Motor neuron (in vitro differentiated cells): Measurements from ENCODE around the gene TES. TPM values are rescaled to one million over a fixed set of nuclear protein-coding genes. Genes with fewer than 3 reads are reported as not detected.
"Not testable (repeated sequence)": the region's sequence is repeated elsewhere in the genome, so short reads cannot be mapped to it uniquely, and the experiment has no call there.

Experiments
- ATAC-seq, 8 experiments: fragments of 200-7000 bp; cut with Tn5 transposase; replicated peaks in 6 of 8; 2 replicates each; pipeline ENCODE4 v1.8.0; 2021; ENCODE audit warnings: mild to moderate bottlenecking in 8 of 8, moderate library complexity in 8 of 8
- H3K27ac ChIP-seq, 2 donors: fragments of 250-450 bp; sonication (Bioruptor Pico); 2 replicates each; pipeline ENCODE4 v1.9.0; 2021; ENCODE audit warnings: antibody characterized with exemption in 2 of 2, mild to moderate bottlenecking in 2 of 2, moderate library complexity in 1 of 2
- H3K4me1 ChIP-seq, 2 donors: fragments of 250-450 bp; sonication (Bioruptor Pico); replicated peaks in 1 of 2; 2 replicates each; pipeline ENCODE4 v1.6.1; 2021; ENCODE audit warnings: antibody characterized with exemption in 2 of 2, mild to moderate bottlenecking in 2 of 2, moderate library complexity in 1 of 2
- H3K4me3 ChIP-seq, 5 donors: fragments of 250-450 bp; sonication (Bioruptor Pico); 2 replicates each; pipeline ENCODE4 v1.9.0; 2021; ENCODE audit warnings: antibody characterized with exemption in 5 of 5, mild to moderate bottlenecking in 5 of 5, moderate library complexity in 4 of 5
- WGBS, 10 experiments: fragments of 450-650 bp; shearing (Covaris generic); methylation state at CpG; one replicate each; pipeline ENCODE4 v1.0.0; 2022; 5-methylcytosine and 5-hydroxymethylcytosine counted together
- in situ Hi-C, 9 experiments: fragments of 400-800 bp; cut with MboI; loops; one replicate each; pipeline ENCODE4 v1.15.0; 2021; ENCODE audit warnings: low sequenced_read_pairs in 9 of 9, low pct_unique_long_range_greater_than_20kb in 2 of 9; ENCODE audit not compliant: unreplicated experiment in 9 of 9
- total RNA-seq, 8 experiments: library from RNA; unstranded; fragments of 300-600 nt; gene quantifications; 2 replicates each; pipeline versions ENCODE4 v1.2.3 to v1.2.4, GENCODE V29; 2022

TES gene
- total RNA-seq, 8 experiments from 2014 or later, result 24.2 to 103 (median 44.6) TPM

GRCh38 chr7:116175095-116175494, 35.2 kb upstream of the TES start:
- not testable (repeated sequence) for ATAC-seq, H3K4me3 ChIP-seq, H3K4me1 ChIP-seq, H3K27ac ChIP-seq
- 88 to 100% (median 96%) methylated on average over 1 to 3 of the region's 3 CpGs; no CpG with 5 or more reads in 1 of the 10 experiments for WGBS, 10 experiments
- in situ Hi-C loops, result loop anchor here in 2 of 9 experiments (5.0 to 25.0 kb wide), 2 partner anchors 62 to 637 kb away; no protein-coding TSS in a partner anchor

DNA sequence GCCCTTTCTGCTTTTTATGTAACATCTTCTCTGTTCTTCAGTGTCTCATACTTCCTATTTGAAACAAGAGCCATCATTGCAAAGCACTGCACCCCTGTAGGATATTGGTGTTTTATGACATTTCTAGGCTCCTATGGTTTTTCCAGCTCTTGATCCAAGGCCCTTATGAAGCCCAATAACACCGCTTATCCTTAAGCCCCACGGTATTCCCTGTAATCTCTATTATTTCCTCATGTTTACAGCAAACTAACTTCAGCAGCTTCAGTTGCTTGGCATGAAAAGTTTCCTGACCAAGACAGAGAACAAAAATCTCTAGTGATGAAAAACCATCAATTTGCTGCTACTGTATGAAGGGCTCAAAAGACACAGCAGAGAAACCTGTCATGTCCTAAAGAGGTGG, 34.1 kb upstream of the TES start:
- no peak for ATAC-seq
- in situ Hi-C loops, result loop anchor here in 2 of 9 experiments (5.0 to 25.0 kb wide), 2 partner anchors 61 to 636 kb away; no protein-coding TSS in a partner anchor
- WGBS, 10 experiments, result 50 to 100% (median 92%) methylated on average over 2 of the region's 2 CpGs; no CpG with 5 or more reads in 1 of the 10 experiments
- Histone ChIP-seq H3K4me3 (no peak overlapping the region), H3K4me1 (peaks cover 0 to 2% of the 10 kb centered on the region in 2 donors), H3K27ac (no peak overlapping the region)

- no peak overlapping the region for H3K27ac ChIP-seq
These were observed 33.3 kb upstream of the TES start for GRCh38 chr7:116177009-116177408.

GRCh38 chr7:116180302-116180701, 30.0 kb upstream of the TES start:
- peak in 3 of 8 experiments; percentile 73 to 75 (median 73) for ATAC-seq
- no peak overlapping the region for H3K4me3 ChIP-seq
- no peak overlapping the region for H3K27ac ChIP-seq
- WGBS, 10 experiments, result 19 to 100% (median 77%) methylated on average over 1 to 2 of the region's 2 CpGs
- in situ Hi-C loops, result loop anchor here in 2 of 9 experiments (10.0 to 25.0 kb wide), 2 partner anchors 54 to 632 kb away; no protein-coding TSS in a partner anchor
- no peaks in the 10 kb centered on the region for H3K4me1 ChIP-seq

More at GRCh38 chr7:116177009-116177408, 33.3 kb upstream of the TES start:
- Histone ChIP-seq H3K4me1 (peaks cover 0 to 2% of the 10 kb centered on the region in 2 donors), H3K4me3 (no peak overlapping the region)
- in situ Hi-C loops, result loop anchor here in 2 of 9 experiments (5.0 to 25.0 kb wide), 2 partner anchors 60 to 635 kb away; no protein-coding TSS in a partner anchor
- ATAC-seq, result no peak
- 37 to 100% (median 83%) methylated on average over 1 to 3 of the region's 3 CpGs for WGBS, 10 experiments

DNA sequence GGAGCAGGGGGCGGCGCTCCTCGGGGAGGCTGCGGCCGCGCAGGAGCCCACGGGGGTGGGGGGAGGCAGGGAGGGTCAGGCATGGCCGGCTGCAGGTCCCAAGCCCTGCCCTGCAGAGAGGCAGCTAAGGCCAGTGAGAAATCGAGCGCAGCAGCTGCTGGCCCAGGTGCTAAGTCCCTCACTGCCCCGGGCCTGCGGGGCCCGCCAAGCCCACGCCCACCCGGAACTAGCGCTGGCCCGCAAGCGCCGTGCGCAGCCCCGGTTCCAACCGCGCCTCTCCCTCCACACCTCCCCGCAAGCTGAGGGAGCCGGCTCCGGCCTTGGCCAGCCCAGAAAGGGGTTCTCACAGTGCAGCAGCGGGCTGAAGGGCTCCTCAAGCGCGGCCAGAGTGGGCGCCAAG, 28.3 kb upstream of the TES start:
- Histone ChIP-seq H3K4me1 (no peaks in the 10 kb centered on the region), H3K27ac (no peak overlapping the region), H3K4me3 (no peak overlapping the region)
- 82 to 100% (median 100%) methylated on average over 2 to 4 of the region's 30 CpGs; no CpG with 5 or more reads in 7 of the 10 experiments for WGBS, 10 experiments
- in situ Hi-C loops, result loop anchor here in 2 of 9 experiments (10.0 to 25.0 kb wide), 2 partner anchors 53 to 630 kb away; no protein-coding TSS in a partner anchor
- ATAC-seq, result no peak

- no peaks in the 10 kb centered on the region for H3K4me1 ChIP-seq
- H3K4me3 ChIP-seq, result no peak overlapping the region
- WGBS, 10 experiments, result 60 to 100% (median 81%) methylated on average over 1 to 3 of the region's 6 CpGs; no CpG with 5 or more reads in 6 of the 10 experiments
- no peak overlapping the region for H3K27ac ChIP-seq
- in situ Hi-C loops, result loop anchor here in 2 of 9 experiments (10.0 to 25.0 kb wide), 2 partner anchors 49 to 627 kb away; no protein-coding TSS in a partner anchor
- ATAC-seq, result no peak
These were observed 24.9 kb upstream of the TES start for GRCh38 chr7:116185450-116185849.

GRCh38 chr7:116185956-116186355, 24.4 kb upstream of the TES start:
- no peak overlapping the region for H3K4me3 ChIP-seq
- H3K4me1 ChIP-seq, result no peaks in the 10 kb centered on the region
- WGBS, 10 experiments, result 20 to 100% (median 80%) methylated on average over 1 to 3 of the region's 6 CpGs; no CpG with 5 or more reads in 3 of the 10 experiments
- H3K27ac ChIP-seq, result no peak overlapping the region
- in situ Hi-C loops, result loop anchor here in 2 of 9 experiments (10.0 to 25.0 kb wide), 2 partner anchors 49 to 626 kb away; no protein-coding TSS in a partner anchor
- ATAC-seq, result no peak

- H3K4me1 ChIP-seq, result no peaks in the 10 kb centered on the region
- H3K27ac ChIP-seq, result no peak overlapping the region
- in situ Hi-C loops, result loop anchor here in 2 of 9 experiments (10.0 to 25.0 kb wide), 2 partner anchors 47 to 625 kb away; no protein-coding TSS in a partner anchor
- no peak for ATAC-seq
- WGBS, 10 experiments, result 0 to 100% (median 85%) methylated on average over 1 of the region's 1 CpG; no CpG with 5 or more reads in 4 of the 10 experiments
- H3K4me3 ChIP-seq, result no peak overlapping the region
These were observed 22.9 kb upstream of the TES start for GRCh38 chr7:116187400-116187799.

DNA sequence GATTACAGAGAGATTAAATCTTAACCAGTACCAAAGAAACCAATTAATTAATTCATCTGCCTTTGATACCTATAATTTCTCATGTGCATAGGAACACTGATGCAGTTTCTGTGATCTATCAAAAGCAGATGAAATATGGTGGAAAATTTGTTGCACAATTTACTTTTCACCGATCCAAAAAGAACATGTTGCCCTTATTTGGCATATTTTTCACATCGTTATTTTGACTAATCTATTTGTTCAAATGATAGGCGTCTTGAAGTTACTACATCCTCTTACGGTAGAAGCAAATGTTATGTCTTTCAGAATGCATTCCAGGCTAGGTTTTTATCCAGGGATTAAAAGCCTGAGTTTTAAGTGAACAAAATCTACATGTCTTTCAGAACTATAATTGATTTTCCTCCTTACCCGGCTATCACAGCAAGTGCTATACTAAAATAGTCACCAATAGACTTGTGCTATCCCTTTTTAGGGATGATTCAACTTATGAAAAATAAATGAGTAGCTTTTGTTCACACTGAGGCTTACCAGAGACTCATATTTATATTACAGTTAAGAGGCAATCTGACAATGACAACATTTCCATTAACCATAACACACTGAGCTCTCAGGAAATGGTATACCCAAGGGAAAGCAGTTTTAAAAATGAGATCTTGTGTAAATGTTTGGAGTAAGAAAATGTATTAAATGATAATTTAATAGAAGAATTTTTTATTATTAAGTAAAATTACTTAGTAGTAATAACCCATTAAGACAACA, 16.8 kb upstream of the TES start:
- in situ Hi-C loops, result loop anchor here in 1 of 9 experiments (25.0 kb wide), 1 partner anchor 619 kb away; no protein-coding TSS in a partner anchor
- H3K4me1 ChIP-seq, result no peaks in the 10 kb centered on the region
- H3K27ac ChIP-seq, result no peak overlapping the region
- H3K4me3 ChIP-seq, result no peak overlapping the region
- 12 to 100% (median 90%) methylated on average over 1 to 5 of the region's 5 CpGs for WGBS, 10 experiments
- ATAC-seq, result no peak

- in situ Hi-C loops, result loop anchor here in 1 of 9 experiments (25.0 kb wide), 1 partner anchor 618 kb away; no protein-coding TSS in a partner anchor
- no peaks in the 10 kb centered on the region for H3K4me1 ChIP-seq
- no peak overlapping the region for H3K4me3 ChIP-seq
- ATAC-seq, result no peak
- 17 to 100% (median 95%) methylated on average over 1 to 2 of the region's 2 CpGs; no CpG with 5 or more reads in 1 of the 10 experiments for WGBS, 10 experiments
- no peak overlapping the region for H3K27ac ChIP-seq
These were observed 16.2 kb upstream of the TES start for GRCh38 chr7:116194115-116194514.

DNA sequence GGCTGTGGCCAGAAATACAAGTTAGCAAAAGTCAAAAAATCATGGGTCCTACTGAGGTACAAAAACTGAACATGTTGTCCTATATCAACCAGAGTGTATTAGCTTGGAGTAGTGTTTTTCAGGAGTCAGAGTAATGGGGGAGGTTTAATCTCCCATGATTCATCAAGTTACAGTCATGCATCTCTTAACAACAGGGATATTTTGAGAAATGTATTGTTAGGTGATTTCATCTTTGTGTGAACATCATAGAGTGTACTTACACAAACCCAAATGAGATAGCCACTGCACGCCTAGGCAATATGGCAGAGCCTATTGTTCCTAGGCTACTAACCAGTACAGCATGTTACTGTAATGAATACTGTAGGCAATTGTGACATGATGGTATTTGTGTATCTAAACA, 14.9 kb upstream of the TES start:
- Histone ChIP-seq H3K27ac (no peak overlapping the region), H3K4me3 (no peak overlapping the region), H3K4me1 (no peaks in the 10 kb centered on the region)
- in situ Hi-C loops, result loop anchor here in 1 of 9 experiments (25.0 kb wide), 1 partner anchor 617 kb away; no protein-coding TSS in a partner anchor
- 80 to 100% (median 80%) methylated on average over 1 of the region's 1 CpG; no CpG with 5 or more reads in 5 of the 10 experiments for WGBS, 10 experiments
- peak in 1 of 8 experiments; percentile 18 for ATAC-seq

DNA sequence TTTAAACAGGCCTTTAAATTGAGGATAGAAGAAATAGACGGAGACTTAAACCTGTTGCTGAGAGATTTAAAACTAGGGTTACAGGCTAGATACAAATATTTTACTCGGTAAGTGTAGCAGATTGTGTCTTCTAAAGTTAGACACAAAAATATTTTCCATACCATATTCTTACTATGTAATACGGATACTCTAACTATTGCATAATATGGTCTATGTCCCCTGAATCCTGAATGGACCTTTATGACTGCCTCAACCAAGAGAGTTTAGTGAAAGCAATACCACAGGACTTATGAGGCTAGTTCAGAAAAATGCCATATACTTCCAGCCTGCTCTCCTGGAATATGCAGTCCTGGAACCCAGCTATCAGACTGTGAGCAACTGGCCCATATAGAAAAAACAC, 13.4 kb upstream of the TES start:
- in situ Hi-C loops, result loop anchor here in 1 of 9 experiments (25.0 kb wide), 1 partner anchor 615 kb away; no protein-coding TSS in a partner anchor
- 79 to 100% (median 94%) methylated on average over 1 to 3 of the region's 3 CpGs for WGBS, 10 experiments
- no peak overlapping the region for H3K4me3 ChIP-seq
- H3K27ac ChIP-seq, result no peak overlapping the region
- no peak for ATAC-seq
- H3K4me1 ChIP-seq, result no peaks in the 10 kb centered on the region

GRCh38 chr7:116197360-116197759, 13.0 kb upstream of the TES start:
- Histone ChIP-seq H3K27ac (no peak overlapping the region), H3K4me3 (no peak overlapping the region), H3K4me1 (no peaks in the 10 kb centered on the region)
- ATAC-seq, result peak in 2 of 8 experiments; percentile 29 to 70
- in situ Hi-C loops, result loop anchor here in 1 of 9 experiments (25.0 kb wide), 1 partner anchor 615 kb away; no protein-coding TSS in a partner anchor
- 50 to 100% (median 90%) methylated on average over 1 to 3 of the region's 3 CpGs; no CpG with 5 or more reads in 3 of the 10 experiments for WGBS, 10 experiments
